Activated effector memory CD4-positive, alpha-beta T cell treated with Interleukin-2 at 50 U/mL for 16 hours (primary cell): ENCODE measurements around the gene RPRD1B.

Source experiments
- DNase-seq: peaks from one replicate; pipeline ENCODE4 v3.0.0-alpha.2; 2020

RPRD1B gene, protein sequence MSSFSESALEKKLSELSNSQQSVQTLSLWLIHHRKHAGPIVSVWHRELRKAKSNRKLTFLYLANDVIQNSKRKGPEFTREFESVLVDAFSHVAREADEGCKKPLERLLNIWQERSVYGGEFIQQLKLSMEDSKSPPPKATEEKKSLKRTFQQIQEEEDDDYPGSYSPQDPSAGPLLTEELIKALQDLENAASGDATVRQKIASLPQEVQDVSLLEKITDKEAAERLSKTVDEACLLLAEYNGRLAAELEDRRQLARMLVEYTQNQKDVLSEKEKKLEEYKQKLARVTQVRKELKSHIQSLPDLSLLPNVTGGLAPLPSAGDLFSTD

GRCh38 chr20:38033330-38034107 is at the start of gene RPRD1B, which contains the start of gene TTI1:
RPRD1B (plus strand) TSS chr20:38033746; CDS start chr20:38033948, 202 bp downstream.
TTI1 (minus strand) TSS chr20:38033456; CDS start chr20:38013816, 19,640 bp downstream.
- DNase-seq = peak; percentile 83

DNA sequence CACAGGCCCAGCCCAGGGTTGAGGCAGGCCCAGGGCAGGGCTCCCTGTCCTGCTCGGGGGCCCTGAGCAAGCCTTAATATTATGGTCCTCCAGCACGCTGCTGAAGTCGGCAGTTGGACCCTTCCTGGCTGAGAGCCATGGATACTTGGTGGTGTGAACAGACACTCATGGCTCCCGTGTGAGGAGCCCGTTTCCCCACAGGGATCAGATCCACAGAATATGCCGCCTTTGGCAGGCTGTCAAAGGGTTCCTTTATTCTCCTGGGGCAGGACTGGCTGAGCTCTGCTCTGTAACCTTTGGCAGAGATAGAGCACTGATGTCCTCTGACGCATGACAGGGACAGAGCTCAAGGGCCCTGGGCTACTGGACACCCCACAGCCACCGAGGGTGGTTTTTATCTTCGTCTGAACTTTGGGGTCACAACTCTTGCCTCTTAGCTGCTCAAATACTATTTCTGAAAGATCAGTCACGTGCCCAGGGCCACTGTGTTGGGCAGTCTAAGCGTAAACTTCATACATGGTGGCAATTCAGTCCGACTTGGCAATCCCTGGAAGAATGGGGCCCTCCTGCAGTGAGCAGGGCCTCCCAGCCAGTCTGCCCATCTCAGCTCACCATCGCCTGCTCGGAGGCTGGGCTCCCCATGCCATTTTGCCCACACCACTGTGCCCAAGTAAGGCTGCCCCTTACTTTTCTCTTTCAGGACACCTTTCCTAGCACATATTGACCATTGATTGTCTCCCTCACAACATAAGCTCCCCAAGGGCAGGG is 49.3 kb upstream of the RPRD1B start:
- DNase-seq = no peak

DNA sequence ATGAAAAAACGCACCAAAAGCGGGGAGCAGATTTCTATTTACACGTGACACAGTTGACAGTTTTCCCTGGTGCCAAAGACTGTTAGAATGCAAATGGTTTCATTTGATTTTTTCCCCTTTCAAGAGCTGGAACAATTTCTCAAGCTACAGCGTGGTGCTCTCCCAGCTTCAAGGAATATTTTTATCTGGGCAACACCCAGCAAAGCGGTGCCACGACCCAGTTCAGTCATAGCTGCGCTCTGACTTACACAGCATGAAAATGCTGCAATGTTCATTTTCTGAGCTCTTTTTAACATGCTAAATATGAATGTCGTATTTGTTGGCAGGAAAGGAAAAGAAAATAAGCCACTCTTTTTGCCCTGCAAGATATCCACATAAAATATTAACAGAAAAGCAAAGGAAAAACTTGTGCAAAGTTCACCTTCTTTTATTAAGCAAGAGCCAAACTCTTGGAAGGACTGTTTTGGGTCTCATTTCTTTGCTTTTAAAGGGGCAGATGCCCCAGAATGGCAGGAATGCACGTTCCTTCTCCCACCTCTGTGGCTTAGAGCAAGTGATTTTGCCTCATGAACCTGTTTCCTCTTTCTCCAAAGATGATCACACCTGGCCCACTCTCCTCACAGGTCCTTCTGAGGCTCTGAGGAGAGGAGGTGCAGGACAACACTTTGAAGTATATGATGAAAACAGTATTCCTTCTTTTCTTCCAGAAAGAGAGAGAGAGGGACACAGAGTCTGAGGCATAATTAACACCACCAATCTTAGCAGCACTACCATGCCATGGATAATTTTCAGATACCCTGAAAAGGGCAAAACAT is 47.3 kb upstream of the RPRD1B start:
- no peak for DNase-seq

GRCh38 chr20:37986873-37987601 is 46.5 kb upstream of the RPRD1B start:
- DNase-seq = no peak

- no peak for DNase-seq
Observed at GRCh38 chr20:37987602-37988290, 45.8 kb upstream of the RPRD1B start.

DNA sequence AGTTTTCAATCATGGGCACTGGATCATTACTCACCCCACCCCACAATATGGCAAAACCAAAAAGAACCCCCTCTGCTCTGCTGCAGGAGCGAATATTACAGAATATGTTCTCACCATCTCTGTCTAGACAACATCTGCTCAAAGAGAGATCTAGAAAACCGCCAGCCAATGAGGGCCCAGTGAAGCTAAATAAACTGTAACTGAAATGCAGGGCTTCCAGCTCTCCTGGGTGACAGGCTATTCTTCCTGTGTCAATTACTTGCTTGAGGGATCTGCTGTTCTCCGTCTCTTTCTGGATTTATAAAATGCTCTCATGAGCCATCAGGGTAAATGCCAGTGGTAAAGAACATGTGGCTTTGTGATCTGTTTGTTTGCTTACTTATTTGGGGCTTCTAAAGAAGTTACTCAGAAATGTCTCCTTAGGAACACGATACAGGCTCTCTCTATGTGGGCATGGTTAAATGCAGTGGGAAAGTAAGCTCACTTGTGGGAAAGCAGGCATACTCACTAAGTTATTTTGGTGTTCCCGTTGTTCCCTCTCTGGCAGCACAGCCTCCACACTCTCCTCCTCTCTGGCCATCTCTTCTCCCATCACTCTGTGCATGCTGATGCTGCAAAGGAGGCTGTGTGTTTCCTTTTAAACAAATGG is 45.1 kb upstream of the RPRD1B start:
- DNase-seq = no peak

DNA sequence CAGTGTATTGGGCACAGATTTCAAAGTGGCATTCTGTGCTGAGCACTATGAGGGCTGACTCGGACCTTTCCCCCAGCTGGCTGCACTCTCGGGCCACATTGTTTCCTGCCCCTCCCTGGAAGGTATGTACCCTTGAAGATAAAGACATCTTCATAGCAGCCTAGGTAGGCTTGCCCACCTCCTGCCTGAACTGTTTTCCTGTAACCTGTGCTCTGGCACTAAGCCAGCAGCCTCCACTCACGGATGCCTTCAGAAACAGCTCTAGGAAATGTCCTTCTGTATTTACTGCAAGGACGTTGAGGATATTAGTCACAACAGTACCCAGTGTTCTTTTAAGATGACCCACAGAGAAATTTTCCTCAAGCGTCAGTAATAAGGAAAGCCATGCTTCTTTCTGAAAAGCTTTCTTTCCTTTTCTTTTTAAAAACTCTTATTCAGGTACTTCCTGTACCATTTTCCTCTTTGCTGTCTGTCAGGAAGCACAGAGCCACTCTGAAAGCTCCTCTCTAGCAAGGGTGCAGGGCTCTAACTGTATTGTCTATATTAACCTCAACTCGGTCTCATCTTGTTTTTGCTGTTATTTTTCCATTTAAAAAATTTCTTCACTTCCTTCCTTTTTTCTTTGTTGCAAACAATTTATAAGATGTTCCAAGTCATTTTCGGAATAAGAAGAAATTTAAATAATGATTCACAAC is 43.8 kb upstream of the RPRD1B start:
- DNase-seq = no peak

DNA sequence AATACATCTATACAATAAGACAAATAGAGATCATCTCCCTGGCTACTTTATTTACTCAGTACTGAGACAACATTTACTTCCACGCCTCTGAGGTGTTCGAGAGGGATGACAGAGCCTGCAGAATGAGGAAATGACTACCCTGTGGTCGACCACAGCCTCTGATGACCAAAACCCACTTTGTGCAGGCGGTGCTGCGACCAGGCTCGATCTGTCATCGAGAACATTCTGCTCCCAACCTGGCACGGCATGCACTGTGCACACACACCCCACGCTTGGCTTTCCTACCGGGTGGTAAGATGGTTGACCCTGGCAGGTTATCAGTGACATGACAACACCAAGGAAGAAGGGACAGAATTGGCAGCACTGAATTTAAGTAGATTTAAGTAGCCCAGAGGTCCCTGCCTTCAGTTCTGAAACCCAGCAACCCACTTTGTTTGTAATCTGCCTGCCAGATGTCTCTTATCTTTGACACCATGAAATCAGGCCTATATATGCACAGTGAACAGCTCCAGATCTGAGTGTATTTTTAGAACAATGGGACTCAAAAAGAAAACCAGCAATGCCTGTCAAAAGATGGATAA is 42.9 kb upstream of the RPRD1B start:
- peak; percentile 13 for DNase-seq

DNA sequence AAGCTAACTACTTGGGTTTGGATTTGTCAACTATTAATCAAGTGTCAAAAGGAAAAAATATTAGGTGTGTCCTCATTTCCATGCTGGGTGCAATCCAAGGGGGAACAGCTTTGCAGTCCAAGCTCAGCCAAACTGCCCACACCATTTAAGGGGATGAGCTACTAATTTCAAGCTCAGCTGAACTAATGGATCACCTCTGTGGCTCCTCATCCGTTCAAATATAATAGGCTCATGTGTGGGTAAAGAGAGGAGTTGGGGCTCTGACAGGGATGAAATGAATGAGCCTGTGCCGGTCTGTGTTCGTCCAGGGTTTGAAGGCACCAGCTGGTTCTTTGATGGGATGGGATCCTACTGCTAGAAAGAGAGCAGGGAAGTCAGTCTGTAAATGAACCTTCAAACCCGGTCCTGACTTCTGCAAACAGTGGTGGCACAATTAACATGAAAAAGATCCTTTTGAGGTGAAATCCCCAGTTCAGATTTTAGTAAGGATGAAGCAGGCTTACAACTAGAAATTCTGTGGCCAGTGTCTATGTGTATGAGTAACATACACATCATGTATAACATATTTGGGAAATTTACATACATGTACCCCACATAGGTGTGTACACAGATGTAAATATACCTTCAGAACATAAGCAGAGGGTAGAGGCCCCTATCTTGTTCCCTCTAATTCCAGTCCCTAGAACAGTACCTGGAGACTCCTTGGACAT is 42.2 kb upstream of the RPRD1B start:
- no peak for DNase-seq

DNA sequence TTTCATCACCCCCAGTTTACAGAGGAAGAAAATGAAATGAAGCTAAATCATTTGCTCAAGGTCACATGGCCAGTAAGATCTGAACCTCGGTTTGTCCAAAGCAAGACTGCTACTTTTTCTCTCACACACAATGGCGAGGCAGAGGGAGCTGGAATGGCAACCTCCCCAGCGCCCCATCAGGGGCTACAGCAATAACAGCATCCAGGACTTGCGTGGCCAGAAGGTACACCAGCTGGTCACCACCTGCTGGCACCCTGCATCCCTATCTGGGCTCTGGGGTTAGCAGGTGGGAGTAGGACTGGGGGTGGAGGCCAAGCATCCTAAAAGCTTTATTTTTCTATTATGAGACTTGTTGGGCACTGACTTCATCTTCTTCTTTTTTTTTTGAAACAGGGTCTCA is 41.6 kb upstream of the RPRD1B start:
- DNase-seq = no peak

DNA sequence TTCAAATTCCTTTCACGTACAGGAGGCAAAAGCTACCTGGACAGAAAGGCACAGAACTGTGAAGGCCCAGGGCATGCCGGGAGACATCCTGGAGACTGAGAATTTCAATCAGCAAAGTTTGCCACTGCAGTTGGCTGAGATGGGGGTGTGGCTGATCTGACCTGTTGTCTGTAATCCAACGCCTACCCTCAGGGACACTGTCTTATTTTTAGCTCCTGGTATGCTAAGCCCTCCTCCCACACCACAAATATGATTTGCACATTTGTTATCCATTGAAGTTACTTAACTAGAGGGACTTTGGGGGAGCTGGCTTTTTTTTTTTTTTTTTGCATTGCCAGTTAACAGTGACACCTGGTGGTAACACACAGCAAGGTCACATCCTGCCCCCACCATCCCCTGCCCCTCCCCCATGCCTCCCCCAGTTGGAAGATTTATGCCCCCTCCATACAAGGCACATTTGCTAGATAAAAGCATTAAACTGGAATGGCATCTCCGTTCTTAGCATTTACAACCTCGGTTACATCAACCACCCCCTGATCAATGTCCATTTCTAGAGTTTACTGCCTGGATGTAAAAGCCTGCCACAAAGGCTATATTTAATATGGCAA is 40.6 kb upstream of the RPRD1B start:
- no peak for DNase-seq

DNA sequence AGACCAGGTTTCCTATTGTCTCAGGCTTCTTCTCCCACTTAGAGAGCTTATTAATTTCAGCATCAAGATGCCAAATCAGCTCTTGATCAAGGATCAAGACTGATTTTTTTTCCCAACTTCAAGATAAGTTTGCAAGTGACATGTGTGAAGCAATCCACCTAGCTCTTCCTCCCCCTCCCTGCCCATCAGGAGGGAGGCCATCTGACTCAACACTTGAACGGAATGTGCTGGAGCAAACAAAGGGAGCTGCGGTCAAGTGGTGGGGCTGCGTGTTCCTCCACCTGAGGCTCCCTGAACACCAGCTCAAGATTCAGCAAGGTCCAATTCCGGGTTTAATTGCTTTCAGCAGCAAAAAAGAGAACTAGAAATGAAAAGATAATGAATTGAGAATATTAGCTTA is 39.0 kb upstream of the RPRD1B start:
- DNase-seq = no peak

- DNase-seq = no peak
Observed at GRCh38 chr20:37995856-37996605, 37.5 kb upstream of the RPRD1B start.

DNA sequence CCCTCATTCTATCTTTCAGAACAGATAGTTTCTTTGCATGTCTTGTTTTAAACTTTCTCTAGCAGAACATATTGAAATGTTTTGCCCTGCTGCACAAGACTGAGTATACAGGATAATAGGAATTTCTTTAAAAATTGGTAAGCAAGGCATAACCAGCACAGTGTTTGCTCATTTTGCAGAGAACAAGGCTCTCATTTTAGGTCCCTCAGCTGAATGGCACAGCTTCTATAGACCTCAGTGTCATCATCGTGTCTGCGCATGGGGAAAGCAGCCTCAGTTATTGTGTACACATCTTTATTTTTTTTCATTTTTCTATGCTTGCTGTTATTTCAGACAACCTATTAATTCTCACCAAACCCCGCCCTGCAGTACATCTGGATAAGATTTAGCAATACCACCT is 36.0 kb upstream of the RPRD1B start:
- DNase-seq = no peak

DNA sequence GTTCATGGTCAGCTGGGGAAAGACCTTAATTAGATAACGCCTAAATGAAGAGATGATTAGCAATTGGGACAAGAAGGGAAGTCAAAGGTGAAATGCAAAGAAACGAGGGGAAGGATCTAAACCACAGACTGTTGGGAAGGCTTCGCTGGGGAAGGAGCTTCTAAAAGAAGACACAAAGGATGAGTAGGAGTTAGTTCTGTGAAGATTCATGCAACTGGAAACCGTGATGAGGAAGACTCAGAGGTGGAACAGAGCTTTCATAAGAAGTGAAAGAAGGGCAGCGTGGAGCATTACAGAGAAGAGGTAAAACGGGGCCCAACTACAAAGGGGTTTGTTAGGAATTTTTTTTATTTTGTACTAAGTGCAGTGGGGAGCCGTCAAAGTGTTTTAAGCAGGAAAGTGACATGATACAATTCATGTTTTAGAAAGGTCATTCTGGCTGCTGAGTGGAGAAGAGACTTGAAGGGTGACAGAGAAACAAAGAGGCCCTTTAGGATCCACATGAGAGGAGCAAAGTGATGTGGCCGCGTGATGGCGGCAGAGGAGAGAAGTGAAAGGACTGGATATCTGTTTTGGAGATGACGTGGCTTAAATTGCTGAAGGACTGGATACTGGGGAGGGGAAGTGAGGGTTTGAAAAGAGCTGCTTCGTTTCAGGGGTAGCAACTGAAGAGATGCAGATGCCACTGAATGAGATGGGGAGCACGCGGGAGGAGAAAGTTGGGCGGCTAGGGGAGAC is 33.9 kb upstream of the RPRD1B start:
- no peak for DNase-seq

- DNase-seq = no peak
Observed at GRCh38 chr20:38000293-38000692, 33.3 kb upstream of the RPRD1B start.
